OCI-LY3 (cell line): ENCODE data around the gene NFYB.
"Not testable (repeated sequence)": the region's sequence is repeated elsewhere in the genome, so short reads cannot be mapped to it uniquely, and the experiment has no call there.

Experiments used
- H2AFZ ChIP-seq: fragments of 200-600, 300-600 bp; shearing (Covaris generic); 2 replicates; pipeline ENCODE4 v1.6.0; 2014; ENCODE audit warnings: antibody characterized with exemption, low read depth, low read length
- H3K27ac ChIP-seq: fragments of 200-600, 300-600 bp; sonication (generic); 2 replicates; pipeline ENCODE4 v1.5.1; 2014; ENCODE audit warnings: mild to moderate bottlenecking, low read length, moderate library complexity, mixed read lengths
- H3K27me3 ChIP-seq: fragments of 200-600, 300-600 bp; sonication (generic); 2 replicates; pipeline ENCODE4 v1.6.1; 2014; ENCODE audit warnings: low read depth, low read length, mixed read lengths
- H3K36me3 ChIP-seq: fragments of 200-600, 300-600 bp; sonication (generic); replicated peaks from 2 replicates; pipeline ENCODE3; 2014; ENCODE audit warnings: low read depth, low read length, mixed read lengths
- H3K4me1 ChIP-seq: fragments of 300-600, 200-600 bp; sonication (generic); 2 replicates; pipeline ENCODE4 v1.6.1; 2014; ENCODE audit warnings: low read length, mixed read lengths
- H3K4me2 ChIP-seq: fragments of 200-600, 300-600 bp; sonication (generic); 2 replicates; pipeline ENCODE4 v1.6.1; 2014; ENCODE audit warnings: low read length, mixed read lengths
- H3K4me3 ChIP-seq: fragments of 300-600, 200-600 bp; sonication (generic); 2 replicates; pipeline ENCODE4 v1.5.1; 2014; ENCODE audit warnings: antibody characterized with exemption, mild to moderate bottlenecking, low read length, moderate library complexity
- H3K79me2 ChIP-seq: fragments of 300-600, 200-600 bp; shearing (Covaris generic); 2 replicates; pipeline ENCODE4 v1.6.1; 2014; ENCODE audit warnings: mild to moderate bottlenecking, low read length, mixed read lengths
- H3K9ac ChIP-seq: fragments of 300-600, 200-600 bp; shearing (Covaris generic); 2 replicates; pipeline ENCODE4 v1.6.0; 2014; ENCODE audit warnings: mild to moderate bottlenecking, low read length, moderate library complexity
- H3K9me3 ChIP-seq: fragments of 200-600, 300-600 bp; shearing (Covaris generic); 2 replicates; pipeline ENCODE4 v1.6.1; 2014; ENCODE audit warnings: low read length, mixed read lengths; ENCODE audit not compliant: insufficient read depth
- H4K20me1 ChIP-seq: fragments of 200-600, 300-600 bp; sonication (generic); 2 replicates; pipeline ENCODE4 v1.6.1; 2016; ENCODE audit warnings: low read length, mixed read lengths; ENCODE audit not compliant: insufficient read depth
- EZH2phosphoT487 ChIP-seq: fragments of 200-600 bp; shearing (Covaris generic); IDR thresholded peaks from 2 replicates; pipeline ENCODE4 v1.6.1; 2018; ENCODE audit warnings: antibody characterized with exemption, mixed run types, low read depth
- TF ChIP-seq, protein P1 (sequence below): fragments of 200-600, 300-600 bp; sonication (generic); IDR thresholded peaks from 2 replicates; pipeline ENCODE4 v1.5.1; 2014; ENCODE audit warnings: antibody characterized with exemption, low read length, low read depth

Gene NFYB

DNA sequence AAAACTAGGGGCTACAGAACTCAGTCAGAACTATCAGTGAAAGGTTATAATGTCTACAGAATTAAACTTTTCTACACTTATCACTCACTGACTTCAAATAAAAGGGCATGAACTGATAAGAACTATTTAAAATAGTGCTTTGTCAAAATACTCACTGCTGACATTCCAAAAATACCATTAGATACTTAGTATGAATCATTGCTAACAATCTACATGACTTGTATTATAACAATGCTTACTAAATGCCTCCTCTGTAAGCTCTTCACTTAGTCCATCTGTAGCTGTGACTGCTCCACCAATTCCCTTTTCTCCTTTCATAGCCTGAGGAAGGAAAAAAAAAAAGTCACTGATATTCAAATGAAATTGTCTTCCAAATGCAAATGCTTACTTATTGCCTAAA lies 17.0 kb downstream of the NFYB start:
- no peak overlapping the region for H3K9ac ChIP-seq
- H3K4me2 ChIP-seq: no peak overlapping the region
- peaks cover 36% of the 10 kb centered on the region for H3K36me3 ChIP-seq

DNA sequence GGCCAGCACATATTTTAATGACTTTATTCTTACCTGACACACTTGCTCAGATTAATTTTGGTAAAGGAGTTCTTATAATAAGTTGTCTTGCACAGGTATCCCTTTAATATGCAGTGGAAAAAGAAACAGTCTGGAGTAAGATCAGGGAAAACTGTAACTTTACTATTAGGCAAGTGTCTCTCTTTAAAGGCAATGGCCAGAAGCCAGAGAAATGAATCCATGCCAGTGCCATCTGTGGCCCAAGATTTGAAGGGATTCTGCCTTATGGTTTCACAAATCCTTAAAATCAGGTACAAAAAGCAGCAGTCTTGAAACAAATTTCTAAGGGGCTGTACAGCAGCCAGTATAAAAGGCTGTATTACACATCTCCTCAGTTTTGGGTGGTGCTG lies 22.4 kb downstream of the NFYB start:
- Histone ChIP-seq H3K9me3 (no peaks in the 10 kb centered on the region), H2AFZ (no peak overlapping the region), H3K27ac (no peak overlapping the region), H3K4me3 (no peak overlapping the region), H3K9ac (no peak overlapping the region), H3K27me3 (no peaks in the 10 kb centered on the region), H3K36me3 (peaks cover 24% of the 10 kb centered on the region), H3K4me1 (no peaks in the 10 kb centered on the region), H3K4me2 (no peak overlapping the region), H4K20me1 (no peaks in the 10 kb centered on the region), H3K79me2 (no peaks in the 10 kb centered on the region)
- TF ChIP-seq, protein P1, sequence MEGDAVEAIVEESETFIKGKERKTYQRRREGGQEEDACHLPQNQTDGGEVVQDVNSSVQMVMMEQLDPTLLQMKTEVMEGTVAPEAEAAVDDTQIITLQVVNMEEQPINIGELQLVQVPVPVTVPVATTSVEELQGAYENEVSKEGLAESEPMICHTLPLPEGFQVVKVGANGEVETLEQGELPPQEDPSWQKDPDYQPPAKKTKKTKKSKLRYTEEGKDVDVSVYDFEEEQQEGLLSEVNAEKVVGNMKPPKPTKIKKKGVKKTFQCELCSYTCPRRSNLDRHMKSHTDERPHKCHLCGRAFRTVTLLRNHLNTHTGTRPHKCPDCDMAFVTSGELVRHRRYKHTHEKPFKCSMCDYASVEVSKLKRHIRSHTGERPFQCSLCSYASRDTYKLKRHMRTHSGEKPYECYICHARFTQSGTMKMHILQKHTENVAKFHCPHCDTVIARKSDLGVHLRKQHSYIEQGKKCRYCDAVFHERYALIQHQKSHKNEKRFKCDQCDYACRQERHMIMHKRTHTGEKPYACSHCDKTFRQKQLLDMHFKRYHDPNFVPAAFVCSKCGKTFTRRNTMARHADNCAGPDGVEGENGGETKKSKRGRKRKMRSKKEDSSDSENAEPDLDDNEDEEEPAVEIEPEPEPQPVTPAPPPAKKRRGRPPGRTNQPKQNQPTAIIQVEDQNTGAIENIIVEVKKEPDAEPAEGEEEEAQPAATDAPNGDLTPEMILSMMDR: no peak
- TF ChIP-seq EZH2phosphoT487: no peak

More for the DNA sequence above, 17.0 kb downstream of the NFYB start:
- Histone ChIP-seq H3K4me1 (no peaks in the 10 kb centered on the region), H2AFZ (no peak overlapping the region), H3K27me3 (no peaks in the 10 kb centered on the region), H3K9me3 (no peaks in the 10 kb centered on the region), H3K27ac (no peak overlapping the region), H3K79me2 (no peaks in the 10 kb centered on the region), H3K4me3 (no peak overlapping the region), H4K20me1 (no peaks in the 10 kb centered on the region)
- TF ChIP-seq EZH2phosphoT487: no peak
- TF ChIP-seq, protein P1: no peak

DNA sequence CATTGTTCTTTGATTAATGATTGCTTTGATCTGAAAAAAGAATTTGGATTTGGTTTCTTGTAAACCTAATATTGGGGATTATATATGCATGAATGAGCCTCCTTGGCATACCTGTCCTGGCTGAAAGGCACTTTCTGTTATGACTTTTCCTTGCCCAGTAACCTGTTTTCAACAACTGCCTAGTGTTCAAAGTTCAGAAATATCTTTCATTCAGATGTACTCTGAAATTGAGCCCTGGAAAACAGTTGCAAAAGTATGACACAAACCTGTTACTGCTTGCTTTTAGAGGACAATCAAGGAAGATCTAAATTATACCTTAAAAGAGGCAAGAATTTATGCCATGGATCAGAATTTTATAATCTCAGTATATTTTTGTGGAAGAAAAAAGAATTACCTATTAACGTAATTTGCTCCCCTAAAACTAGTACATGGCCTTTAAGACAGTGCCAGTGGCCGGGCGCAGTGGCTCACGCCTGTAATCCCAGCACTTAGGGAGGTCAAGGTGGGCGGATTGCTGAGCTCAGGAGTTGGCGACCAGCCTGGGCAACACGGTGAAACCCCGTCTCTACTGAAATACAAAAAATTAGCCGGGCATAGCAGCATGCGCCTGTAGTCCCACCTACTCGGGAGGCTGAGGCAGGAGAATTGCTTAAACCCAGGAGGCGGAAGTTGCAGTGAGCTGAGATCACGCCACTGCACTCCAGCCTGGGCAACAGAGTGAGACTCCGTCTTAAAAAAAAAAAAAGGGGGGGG lies 23.0 kb downstream of the NFYB start:
- H3K9me3 ChIP-seq, H3K79me2 ChIP-seq, H2AFZ ChIP-seq, H3K4me2 ChIP-seq, H3K4me1 ChIP-seq, H3K27me3 ChIP-seq, H4K20me1 ChIP-seq, H3K4me3 ChIP-seq, H3K9ac ChIP-seq, H3K27ac ChIP-seq: not testable (repeated sequence)
- peaks cover 19% of the 10 kb centered on the region for H3K36me3 ChIP-seq

DNA sequence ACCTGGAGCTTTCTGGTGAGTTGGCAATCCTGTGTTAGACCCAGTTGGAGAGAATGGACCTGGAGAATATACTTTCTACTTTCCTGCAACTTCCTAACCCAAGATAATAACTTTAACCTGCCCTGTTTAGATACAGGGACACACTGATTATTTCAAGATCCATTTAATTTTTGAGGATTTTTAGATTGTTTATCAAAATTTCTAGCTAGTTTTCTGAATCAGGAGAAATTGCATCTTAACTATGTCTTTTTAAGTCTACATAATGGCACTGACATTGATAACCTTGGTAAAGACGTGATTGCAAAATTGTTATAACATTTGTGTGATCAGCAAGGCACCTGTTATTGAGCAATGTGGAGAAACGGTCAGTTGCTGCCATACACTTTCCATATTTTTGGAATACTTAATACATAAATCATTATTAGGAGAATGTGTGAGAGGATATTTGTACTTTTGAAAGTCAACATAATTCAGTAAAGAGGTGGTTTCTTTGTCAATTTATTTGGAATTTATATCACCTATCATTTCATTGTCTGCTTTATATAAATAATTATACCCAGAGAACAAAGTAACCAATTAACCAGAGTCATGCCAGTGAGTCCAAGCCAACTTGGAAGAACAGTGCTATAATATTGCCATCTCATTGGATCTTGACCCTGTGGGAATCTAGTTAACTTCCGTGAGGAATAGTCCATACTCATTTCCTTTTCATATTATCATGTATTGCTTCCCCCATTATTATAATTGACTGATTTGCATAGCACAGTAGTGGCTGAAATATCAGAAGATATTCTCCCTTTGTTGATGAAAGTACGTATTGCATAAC lies 28.4 kb downstream of the NFYB start:
- Histone ChIP-seq H3K36me3 (peaks cover 4% of the 10 kb centered on the region), H3K79me2 (no peaks in the 10 kb centered on the region), H3K4me1 (no peaks in the 10 kb centered on the region), H3K4me3 (no peak overlapping the region), H3K27ac (no peak overlapping the region), H3K9ac (no peak overlapping the region), H4K20me1 (no peaks in the 10 kb centered on the region), H2AFZ (no peak overlapping the region), H3K4me2 (no peak overlapping the region), H3K9me3 (no peaks in the 10 kb centered on the region), H3K27me3 (no peaks in the 10 kb centered on the region)
- TF ChIP-seq, protein P1: no peak
- no peak for TF ChIP-seq EZH2phosphoT487
